NB4 (cell line): ENCODE results near the gene STK39.

ENCODE experiments used
- MYC ChIP-seq: IDR thresholded peaks from 2 replicates; pipeline ENCODE4 v1.6.1; 2011; ENCODE audit warnings: low read depth, low read length
- POLR2A ChIP-seq: IDR thresholded peaks from 2 replicates; pipeline ENCODE4 v1.6.1; 2011; ENCODE audit warnings: mild to moderate bottlenecking; ENCODE audit not compliant: insufficient read length; ENCODE audit errors: extremely low read depth
- TF ChIP-seq, protein P1 (sequence below): IDR thresholded peaks from one replicate; pipeline ENCODE4 v1.5.1; 2012; ENCODE audit warnings: low read depth, low read length

DNA sequence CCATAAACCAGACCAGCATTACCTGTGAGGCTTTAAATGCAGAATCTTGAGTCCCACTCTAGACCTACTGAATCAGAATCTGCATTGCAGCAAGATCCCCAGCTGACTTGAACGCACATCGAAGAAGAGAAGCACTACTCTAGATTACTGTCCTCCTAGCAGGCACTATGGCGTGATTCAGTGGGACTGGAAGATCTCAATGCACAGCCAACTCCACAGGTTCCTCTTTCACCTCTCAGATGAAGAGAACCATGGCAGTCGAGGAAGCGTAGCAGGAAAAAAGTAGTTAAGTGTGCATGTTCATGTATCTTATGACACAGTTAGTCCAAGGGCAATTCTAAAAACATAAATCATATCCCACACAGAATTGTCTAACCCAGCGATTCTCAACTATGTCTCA, 97.4 kb downstream of the STK39 start:
- TF ChIP-seq, protein P1, sequence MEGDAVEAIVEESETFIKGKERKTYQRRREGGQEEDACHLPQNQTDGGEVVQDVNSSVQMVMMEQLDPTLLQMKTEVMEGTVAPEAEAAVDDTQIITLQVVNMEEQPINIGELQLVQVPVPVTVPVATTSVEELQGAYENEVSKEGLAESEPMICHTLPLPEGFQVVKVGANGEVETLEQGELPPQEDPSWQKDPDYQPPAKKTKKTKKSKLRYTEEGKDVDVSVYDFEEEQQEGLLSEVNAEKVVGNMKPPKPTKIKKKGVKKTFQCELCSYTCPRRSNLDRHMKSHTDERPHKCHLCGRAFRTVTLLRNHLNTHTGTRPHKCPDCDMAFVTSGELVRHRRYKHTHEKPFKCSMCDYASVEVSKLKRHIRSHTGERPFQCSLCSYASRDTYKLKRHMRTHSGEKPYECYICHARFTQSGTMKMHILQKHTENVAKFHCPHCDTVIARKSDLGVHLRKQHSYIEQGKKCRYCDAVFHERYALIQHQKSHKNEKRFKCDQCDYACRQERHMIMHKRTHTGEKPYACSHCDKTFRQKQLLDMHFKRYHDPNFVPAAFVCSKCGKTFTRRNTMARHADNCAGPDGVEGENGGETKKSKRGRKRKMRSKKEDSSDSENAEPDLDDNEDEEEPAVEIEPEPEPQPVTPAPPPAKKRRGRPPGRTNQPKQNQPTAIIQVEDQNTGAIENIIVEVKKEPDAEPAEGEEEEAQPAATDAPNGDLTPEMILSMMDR = no peak
- TF ChIP-seq MYC (no peak), POLR2A (no peak)
